ENCODE measurements around the gene GPA33. TPM values are rescaled to one million over a fixed set of nuclear protein-coding genes. Genes with fewer than 3 reads are reported as not detected.

Gene GPA33, protein sequence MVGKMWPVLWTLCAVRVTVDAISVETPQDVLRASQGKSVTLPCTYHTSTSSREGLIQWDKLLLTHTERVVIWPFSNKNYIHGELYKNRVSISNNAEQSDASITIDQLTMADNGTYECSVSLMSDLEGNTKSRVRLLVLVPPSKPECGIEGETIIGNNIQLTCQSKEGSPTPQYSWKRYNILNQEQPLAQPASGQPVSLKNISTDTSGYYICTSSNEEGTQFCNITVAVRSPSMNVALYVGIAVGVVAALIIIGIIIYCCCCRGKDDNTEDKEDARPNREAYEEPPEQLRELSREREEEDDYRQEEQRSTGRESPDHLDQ
- total RNA-seq, result not detected in 2 replicates

- TF ChIP-seq, protein P1, sequence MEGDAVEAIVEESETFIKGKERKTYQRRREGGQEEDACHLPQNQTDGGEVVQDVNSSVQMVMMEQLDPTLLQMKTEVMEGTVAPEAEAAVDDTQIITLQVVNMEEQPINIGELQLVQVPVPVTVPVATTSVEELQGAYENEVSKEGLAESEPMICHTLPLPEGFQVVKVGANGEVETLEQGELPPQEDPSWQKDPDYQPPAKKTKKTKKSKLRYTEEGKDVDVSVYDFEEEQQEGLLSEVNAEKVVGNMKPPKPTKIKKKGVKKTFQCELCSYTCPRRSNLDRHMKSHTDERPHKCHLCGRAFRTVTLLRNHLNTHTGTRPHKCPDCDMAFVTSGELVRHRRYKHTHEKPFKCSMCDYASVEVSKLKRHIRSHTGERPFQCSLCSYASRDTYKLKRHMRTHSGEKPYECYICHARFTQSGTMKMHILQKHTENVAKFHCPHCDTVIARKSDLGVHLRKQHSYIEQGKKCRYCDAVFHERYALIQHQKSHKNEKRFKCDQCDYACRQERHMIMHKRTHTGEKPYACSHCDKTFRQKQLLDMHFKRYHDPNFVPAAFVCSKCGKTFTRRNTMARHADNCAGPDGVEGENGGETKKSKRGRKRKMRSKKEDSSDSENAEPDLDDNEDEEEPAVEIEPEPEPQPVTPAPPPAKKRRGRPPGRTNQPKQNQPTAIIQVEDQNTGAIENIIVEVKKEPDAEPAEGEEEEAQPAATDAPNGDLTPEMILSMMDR (IDR thresholded peaks at IDR 0.05; ENCODE audit: insufficient read depth, low read depth, low read length), result no peak
Measured at GRCh38 chr1:167090314-167090942, at the start of gene GPA33. Gene GPA33, minus strand, starts transcription at chr1:167090377. Its CDS starts 90 bp downstream, at chr1:167090287.

DNA sequence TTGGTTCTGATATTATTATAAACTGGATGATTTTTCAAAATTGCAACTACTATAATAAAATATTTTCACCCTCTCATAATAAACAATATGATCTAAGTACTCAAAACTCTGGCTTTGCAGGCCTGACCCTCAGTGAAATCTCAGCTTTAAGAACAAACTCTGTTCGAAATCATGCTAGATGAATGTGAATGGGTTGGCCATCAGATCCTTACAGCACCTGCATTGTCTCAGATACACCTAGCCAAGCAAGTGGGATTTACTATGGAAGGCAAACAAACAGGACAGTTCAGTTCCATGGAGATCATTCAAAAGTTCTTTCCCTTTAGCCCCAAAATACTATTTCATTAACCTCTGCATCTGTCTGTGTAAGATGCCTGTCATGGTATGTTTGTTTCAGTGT lies 48.5 kb upstream of the GPA33 start:
- TF ChIP-seq, protein P1 (IDR thresholded peaks at IDR 0.05; ENCODE audit: insufficient read depth, low read depth, low read length), result no peak
- no peak overlapping the region for H3K4me3 ChIP-seq (ENCODE audit: low read depth, low read length)
- DNase-seq (ENCODE audit: low read depth), result no peak

More at GRCh38 chr1:167090314-167090942, at the start of gene GPA33:
- DNase-seq (ENCODE audit: low read depth), result no peak
- no peak within 1 kb of the TSS for H3K4me3 ChIP-seq (ENCODE audit: low read depth, low read length)

GRCh38 chr1:167137793-167138510 lies 47.8 kb upstream of the GPA33 start:
- TF ChIP-seq, protein P1 (IDR thresholded peaks at IDR 0.05; ENCODE audit: insufficient read depth, low read depth, low read length), result no peak
- DNase-seq (ENCODE audit: low read depth), result no peak
- no peak overlapping the region for H3K4me3 ChIP-seq (ENCODE audit: low read depth, low read length)

DNA sequence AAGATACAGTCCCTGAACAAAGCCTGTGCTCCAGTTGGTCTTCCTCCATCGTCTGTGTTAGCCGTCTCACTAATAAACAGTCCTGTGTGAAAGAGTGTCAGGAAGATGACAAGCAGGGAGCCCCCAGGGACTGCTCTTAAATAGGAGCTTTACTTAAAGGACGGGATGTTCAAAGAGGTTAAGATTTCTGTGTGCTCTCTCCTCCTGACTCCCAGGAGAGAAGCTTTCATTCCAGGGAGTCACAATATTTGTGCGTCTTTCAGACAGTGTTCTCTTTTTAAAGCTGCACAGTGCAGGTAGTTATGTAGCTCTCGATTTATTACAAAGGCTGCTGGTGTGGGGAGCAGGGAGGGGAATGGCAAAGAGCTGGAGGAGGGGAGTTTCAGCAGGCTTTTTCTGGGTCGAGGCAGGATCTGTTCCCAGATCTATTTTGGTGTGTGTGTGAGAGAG lies 47.2 kb upstream of the GPA33 start:
- TF ChIP-seq, protein P1 (IDR thresholded peaks at IDR 0.05; ENCODE audit: insufficient read depth, low read depth, low read length), result no peak
- no peak overlapping the region for H3K4me3 ChIP-seq (ENCODE audit: low read depth, low read length)
- DNase-seq (ENCODE audit: low read depth), result no peak

- DNase-seq (ENCODE audit: low read depth), result no peak
- TF ChIP-seq, protein P1 (IDR thresholded peaks at IDR 0.05; ENCODE audit: insufficient read depth, low read depth, low read length), result no peak
- H3K4me3 ChIP-seq (ENCODE audit: low read depth, low read length), result no peak overlapping the region
Measured at GRCh38 chr1:167136806-167137205, 46.6 kb upstream of the GPA33 start.

- DNase-seq (ENCODE audit: low read depth), result peak; percentile 47
- TF ChIP-seq, protein P1 (IDR thresholded peaks at IDR 0.05; ENCODE audit: insufficient read depth, low read depth, low read length), result no peak
- H3K4me3 ChIP-seq (ENCODE audit: low read depth, low read length), result no peak overlapping the region
Measured at GRCh38 chr1:167136191-167136614, 46.0 kb upstream of the GPA33 start.

All from fibroblast of villous mesenchyme (primary cell).